K562 (cell line): ENCODE data around the gene BSCL2. TPM values are rescaled to one million over a fixed set of nuclear protein-coding genes. Genes with fewer than 3 reads are reported as not detected.
A peak's percentile ranks its signal among the peaks of the same experiment; 100 is the strongest.

ENCODE experiments used
- ESRRA ChIP-seq: fragments of 450-650 bp; IDR thresholded peaks from 2 replicates; pipeline ENCODE4 v1.6.1; 2014; ENCODE audit warnings: low read depth, mild to moderate bottlenecking, moderate library complexity, borderline replicate concordance
- ESRRB ChIP-seq: fragments of 250-450 bp; sonication (Bioruptor Pico); IDR thresholded peaks from 2 replicates; pipeline ENCODE4 v1.5.0; 2020; ENCODE audit warnings: mild to moderate bottlenecking, moderate library complexity, borderline replicate concordance
- HEY1 ChIP-seq: fragments of 250-450 bp; sonication (Bioruptor Pico); IDR thresholded peaks from 2 replicates; pipeline ENCODE4 v1.5.0; 2020; ENCODE audit warnings: mild to moderate bottlenecking, moderate library complexity, borderline replicate concordance
- L3MBTL2 ChIP-seq: fragments of 450-650 bp; IDR thresholded peaks from 2 replicates; pipeline ENCODE4 v1.6.1; 2016; ENCODE audit warnings: mild to moderate bottlenecking, moderate library complexity
- LEF1 ChIP-seq: fragments of 450-650 bp; IDR thresholded peaks from 2 replicates; pipeline ENCODE4 v1.6.1; 2016; ENCODE audit warnings: mild to moderate bottlenecking
- NR2C2 ChIP-seq, 2 experiments: fragments of 200-800 bp in 1 of 2; sonication (Bioruptor generic) in 1 of 2; sonication (generic) in 1 of 2; formaldehyde crosslinking in 1 of 2; IDR thresholded peaks; 2 replicates each; pipeline versions ENCODE4 v1.6.1 to v1.8.0; 2016 to 2022; ENCODE audit warnings: mild to moderate bottlenecking in 1 of 2, missing compliant biosample characterization in 1 of 2, missing genetic modification characterization in 1 of 2, missing genetic modification reagents in 1 of 2
- PCBP1 ChIP-seq: fragments of 200-400 bp; formaldehyde crosslinking; IDR thresholded peaks from 2 replicates; pipeline ENCODE4 v1.6.1; 2018; ENCODE audit warnings: mild to moderate bottlenecking, low read depth, low read length; ENCODE audit not compliant: poor library complexity, severe bottlenecking
- PHF20 ChIP-seq: fragments of 450-650 bp; IDR thresholded peaks from 2 replicates; pipeline ENCODE4 v1.6.1; 2018; ENCODE audit not compliant: partially characterized antibody
- POU5F1 ChIP-seq: fragments of 150-350 bp; IDR thresholded peaks from 2 replicates; pipeline ENCODE4 v1.6.1; 2014; ENCODE audit warnings: borderline replicate concordance, low read length, low read depth, mild to moderate bottlenecking; ENCODE audit not compliant: partially characterized antibody
- REST ChIP-seq, 2 experiments: fragments of 450-650 bp; formaldehyde crosslinking in 1 of 2; IDR thresholded peaks; 2 replicates each; pipeline versions ENCODE4 v1.4.0 to v1.6.1; 2014 to 2020; ENCODE audit warnings: mild to moderate bottlenecking in 2 of 2, borderline replicate concordance in 1 of 2, low read depth in 1 of 2
- RNF2 ChIP-seq: sonication (generic); IDR thresholded peaks from 2 replicates; pipeline ENCODE4 v1.6.1; 2016
- TFAP4 ChIP-seq: sonication (generic); formaldehyde crosslinking; IDR thresholded peaks from 2 replicates; pipeline ENCODE4 v1.8.0; 2022; ENCODE audit warnings: missing genetic modification reagents, mild to moderate bottlenecking, moderate library complexity, borderline replicate concordance
- ZFP36 ChIP-seq: fragments of 150-350 bp; IDR thresholded peaks from 2 replicates; pipeline ENCODE4 v1.6.1; 2018; ENCODE audit warnings: low read length, low read depth; ENCODE audit not compliant: partially characterized antibody
- ZFP91 ChIP-seq: sonication (generic); formaldehyde crosslinking; IDR thresholded peaks from 2 replicates; pipeline ENCODE4 v1.8.0; 2022; ENCODE audit warnings: mild to moderate bottlenecking, missing genetic modification reagents
- ZNF589 ChIP-seq: fragments of 200-800 bp; sonication (Bioruptor generic); IDR thresholded peaks from 2 replicates; pipeline ENCODE4 v1.6.1; 2016; ENCODE audit warnings: low read depth, missing genetic modification characterization, missing compliant biosample characterization
- polyA plus RNA-seq, 8 experiments: library from polyadenylated mRNA; depleted of rRNA in 4 of 8; stranded (reverse) in 5 of 8; unstranded in 3 of 8; fragments of >200 nt; fragmentation: Nextera tagmentation in 2 of 8; fragmentation: Illumina TruSeq in 1 of 8; extraction: Ambion mirVana in 2 of 8; extraction: Trizol in 1 of 8; gene quantifications; 2 replicates each; pipeline versions ENCODE4 v1.2.1 to v1.2.3, GENCODE V29; 2011 to 2014; ENCODE audit warnings: inconsistent platforms in 1 of 8, missing spikeins in 1 of 8
- total RNA-seq, 7 experiments: library from RNA; depleted of rRNA in 6 of 7; stranded (reverse); fragments of >200 nt in 6 of 7; fragmentation: Illumina TruSeq in 2 of 7; extraction: Trizol in 2 of 7; gene quantifications; 2 replicates each; pipeline versions ENCODE4 v1.2.1 to v1.2.3, GENCODE V29; 2011 to 2021; ENCODE audit warnings: low replicate concordance in 1 of 7

BSCL2 gene
- total and polyA plus RNA-seq, 9 of the 15 experiments (the other 6 are each of a cell fraction or from before 2014, with no cell fraction given) = 18.9 to 51.7 (median 35.2) TPM

- no peak for TF ChIP-seq HEY1 (CRISPR knock-in tag)
- TF ChIP-seq ZFP91 (CRISPR knock-in tag) = 0 out of 2 replicates have a peak, but pooled peaks have one; percentile 42
- no peak for TF ChIP-seq PCBP1
- peak; percentile 8 for TF ChIP-seq POU5F1
- peak; percentile 8 for TF ChIP-seq PHF20
- peak; percentile 36; the same call in 1 of the 2 replicates for TF ChIP-seq LEF1
- peak; percentile 73; the same call in 1 of the 2 replicates for TF ChIP-seq ESRRA
- no peak for TF ChIP-seq ESRRB (CRISPR knock-in tag)
- no peak for TF ChIP-seq ZNF589 (CRISPR knock-in tag)
- no peak for TF ChIP-seq REST (IDR thresholded peaks at IDR 0.05; ENCODE audit: borderline replicate concordance)
- 0 out of 2 replicates have a peak, but pooled peaks have one; percentile 27 for TF ChIP-seq REST (CRISPR knock-in tag; IDR thresholded peaks at IDR 0.05; ENCODE audit: low read depth)
- TF ChIP-seq RNF2 = 0 out of 2 replicates have a peak, but pooled peaks have one; percentile 45
- TF ChIP-seq TFAP4 = peak; percentile 37; the same call in 1 of the 2 replicates
- TF ChIP-seq L3MBTL2 = peak; percentile 64; the same call in 1 of the 2 replicates
- no peak for TF ChIP-seq ZFP36
- no peak; the same call in 1 of the 2 replicates for TF ChIP-seq NR2C2 (CRISPR knock-in tag; IDR thresholded peaks at IDR 0.05)
- peak; percentile 93 for TF ChIP-seq NR2C2 (tag; IDR thresholded peaks at IDR 0.05)
Observed at GRCh38 chr11:62671608-62672389, 35.4 kb downstream of the BSCL2 start, which contains the start of the genes LBHD1 and UQCC3 (continued).
